GM12878 (cell line): ENCODE data around the gene UBE2O. TPM values are rescaled to one million over a fixed set of nuclear protein-coding genes. Genes with fewer than 3 reads are reported as not detected.

Source experiments
- ATF7 ChIP-seq: fragments of 450-650 bp; IDR thresholded peaks from 2 replicates; pipeline ENCODE4 v1.6.1; 2016; ENCODE audit warnings: low read depth, mild to moderate bottlenecking
- BHLHE40 ChIP-seq, 2 experiments: fragments of 450-650 bp in 1 of 2; IDR thresholded peaks; 2 replicates each; pipeline ENCODE4 v1.6.1; 2011 to 2017; ENCODE audit warnings: low read depth in 2 of 2, borderline replicate concordance in 1 of 2, improper control_type of control experiment in 1 of 2, low read length in 1 of 2, mild to moderate bottlenecking in 1 of 2
- CBFB ChIP-seq: IDR thresholded peaks from 2 replicates; pipeline ENCODE4 v1.6.1; 2016; ENCODE audit warnings: antibody characterized with exemption, low read depth
- CBX3 ChIP-seq: fragments of 200-600 bp; sonication (generic); IDR thresholded peaks from 2 replicates; pipeline ENCODE4 v1.6.1; 2016; ENCODE audit warnings: low read depth, borderline replicate concordance
- CREM ChIP-seq: IDR thresholded peaks from 2 replicates; pipeline ENCODE4 v1.6.1; 2014; ENCODE audit warnings: antibody characterized with exemption, low read depth
- ELK1 ChIP-seq: IDR thresholded peaks from 2 replicates; pipeline ENCODE4 v1.6.1; 2012; ENCODE audit warnings: low read depth, low read length, improper control_type of control experiment
- HDAC2 ChIP-seq: fragments of 200-600 bp; sonication (generic); IDR thresholded peaks from 2 replicates; pipeline ENCODE4 v1.6.1; 2017
- IRF4 ChIP-seq: IDR thresholded peaks from 2 replicates; pipeline ENCODE4 v1.6.1; 2011; ENCODE audit warnings: low read depth, low read length
- JUND ChIP-seq: IDR thresholded peaks from 2 replicates; pipeline ENCODE4 v1.6.1; 2012; ENCODE audit warnings: low read depth, mild to moderate bottlenecking, low read length, improper control_type of control experiment, moderate library complexity
- KLF5 ChIP-seq: fragments of 450-650 bp; IDR thresholded peaks from 2 replicates; pipeline ENCODE4 v1.6.1; 2014; ENCODE audit warnings: mild to moderate bottlenecking; ENCODE audit not compliant: partially characterized antibody
- RAD51 ChIP-seq: fragments of 450-650 bp; IDR thresholded peaks from 2 replicates; pipeline ENCODE4 v1.6.1; 2016; ENCODE audit warnings: moderate library complexity, mild to moderate bottlenecking, inconsistent platforms
- RCOR1 ChIP-seq: conservative IDR thresholded peaks from 2 replicates; pipeline ENCODE4 v1.6.1; 2012; ENCODE audit warnings: low read depth, low read length, improper control_type of control experiment
- SUZ12 ChIP-seq: fragments of 200-600 bp; sonication (generic); IDR thresholded peaks from one replicate; pipeline ENCODE4 v1.6.1; 2018; ENCODE audit warnings: antibody characterized with exemption, mild to moderate bottlenecking; ENCODE audit not compliant: unreplicated experiment
- TAF1 ChIP-seq: IDR thresholded peaks from 2 replicates; pipeline ENCODE4 v1.6.1; 2011; ENCODE audit warnings: mild to moderate bottlenecking, low read depth, low read length, borderline replicate concordance
- TBL1XR1 ChIP-seq: IDR thresholded peaks from 2 replicates; pipeline ENCODE4 v1.6.1; 2012; ENCODE audit warnings: low read depth, low read length, improper control_type of control experiment
- TCF7 ChIP-seq: IDR thresholded peaks from 2 replicates; pipeline ENCODE4 v1.6.1; 2014; ENCODE audit warnings: antibody characterized with exemption, borderline replicate concordance
- ZNF217 ChIP-seq: fragments of 450-650 bp; IDR thresholded peaks from 2 replicates; pipeline ENCODE4 v1.6.1; 2017; ENCODE audit warnings: antibody characterized with exemption, mild to moderate bottlenecking
- ZNF384 ChIP-seq: IDR thresholded peaks from 2 replicates; pipeline ENCODE4 v1.6.1; 2012; ENCODE audit warnings: low read depth, mild to moderate bottlenecking, low read length, improper control_type of control experiment, borderline replicate concordance
- ZZZ3 ChIP-seq: IDR thresholded peaks from 2 replicates; pipeline ENCODE4 v1.6.1; 2011; ENCODE audit warnings: low read depth; ENCODE audit not compliant: control insufficient read depth, insufficient read length
- polyA plus RNA-seq, 11 experiments: library from polyadenylated mRNA; depleted of rRNA in 4 of 11; unstranded in 6 of 11; stranded (reverse) in 5 of 11; fragments of >200 nt; fragmentation: Nextera tagmentation in 4 of 11; fragmentation: Illumina TruSeq in 1 of 11; extraction: Ambion mirVana in 4 of 11; extraction: Trizol in 1 of 11; gene quantifications; 1 replicate in 1 of 11; 2 replicates in 10 of 11; pipeline versions ENCODE4 v1.2.1 to v1.2.3, GENCODE V29; 2011 to 2016; ENCODE audit warnings: inconsistent platforms in 2 of 11, missing spikeins in 2 of 11, low read depth in 1 of 11
- total RNA-seq, 4 experiments: library from RNA; depleted of rRNA in 3 of 4; stranded (reverse); fragments of >200 nt in 3 of 4; fragmentation: Illumina TruSeq in 1 of 4; extraction: Trizol in 1 of 4; gene quantifications; 2 replicates each; pipeline versions ENCODE4 v1.2.1 to v1.2.3, GENCODE V29; 2013 to 2021
- TF ChIP-seq, protein P1 (sequence below): fragments of 450-650 bp; IDR thresholded peaks from 2 replicates; pipeline ENCODE4 v1.6.1; 2017; ENCODE audit warnings: mild to moderate bottlenecking, moderate library complexity
- TF ChIP-seq, protein P2 (sequence below): fragments of 450-650 bp; IDR thresholded peaks from 2 replicates; pipeline ENCODE4 v1.6.1; 2018; ENCODE audit warnings: borderline replicate concordance, mild to moderate bottlenecking; ENCODE audit not compliant: partially characterized antibody
- TF ChIP-seq, protein P3 (sequence below): IDR thresholded peaks from 2 replicates; pipeline ENCODE4 v1.6.1; 2011; ENCODE audit warnings: borderline replicate concordance, low read depth, mild to moderate bottlenecking, moderate library complexity, mixed read lengths, low read length; ENCODE audit not compliant: insufficient read depth; ENCODE audit errors: extremely low read length

Gene UBE2O
- total and polyA plus RNA-seq, 10 of the 15 experiments (the other 5 are each of a cell fraction or from before 2014, with no cell fraction given) = 2.1 to 39.0 (median 14.1) TPM

- TF ChIP-seq, protein P1, sequence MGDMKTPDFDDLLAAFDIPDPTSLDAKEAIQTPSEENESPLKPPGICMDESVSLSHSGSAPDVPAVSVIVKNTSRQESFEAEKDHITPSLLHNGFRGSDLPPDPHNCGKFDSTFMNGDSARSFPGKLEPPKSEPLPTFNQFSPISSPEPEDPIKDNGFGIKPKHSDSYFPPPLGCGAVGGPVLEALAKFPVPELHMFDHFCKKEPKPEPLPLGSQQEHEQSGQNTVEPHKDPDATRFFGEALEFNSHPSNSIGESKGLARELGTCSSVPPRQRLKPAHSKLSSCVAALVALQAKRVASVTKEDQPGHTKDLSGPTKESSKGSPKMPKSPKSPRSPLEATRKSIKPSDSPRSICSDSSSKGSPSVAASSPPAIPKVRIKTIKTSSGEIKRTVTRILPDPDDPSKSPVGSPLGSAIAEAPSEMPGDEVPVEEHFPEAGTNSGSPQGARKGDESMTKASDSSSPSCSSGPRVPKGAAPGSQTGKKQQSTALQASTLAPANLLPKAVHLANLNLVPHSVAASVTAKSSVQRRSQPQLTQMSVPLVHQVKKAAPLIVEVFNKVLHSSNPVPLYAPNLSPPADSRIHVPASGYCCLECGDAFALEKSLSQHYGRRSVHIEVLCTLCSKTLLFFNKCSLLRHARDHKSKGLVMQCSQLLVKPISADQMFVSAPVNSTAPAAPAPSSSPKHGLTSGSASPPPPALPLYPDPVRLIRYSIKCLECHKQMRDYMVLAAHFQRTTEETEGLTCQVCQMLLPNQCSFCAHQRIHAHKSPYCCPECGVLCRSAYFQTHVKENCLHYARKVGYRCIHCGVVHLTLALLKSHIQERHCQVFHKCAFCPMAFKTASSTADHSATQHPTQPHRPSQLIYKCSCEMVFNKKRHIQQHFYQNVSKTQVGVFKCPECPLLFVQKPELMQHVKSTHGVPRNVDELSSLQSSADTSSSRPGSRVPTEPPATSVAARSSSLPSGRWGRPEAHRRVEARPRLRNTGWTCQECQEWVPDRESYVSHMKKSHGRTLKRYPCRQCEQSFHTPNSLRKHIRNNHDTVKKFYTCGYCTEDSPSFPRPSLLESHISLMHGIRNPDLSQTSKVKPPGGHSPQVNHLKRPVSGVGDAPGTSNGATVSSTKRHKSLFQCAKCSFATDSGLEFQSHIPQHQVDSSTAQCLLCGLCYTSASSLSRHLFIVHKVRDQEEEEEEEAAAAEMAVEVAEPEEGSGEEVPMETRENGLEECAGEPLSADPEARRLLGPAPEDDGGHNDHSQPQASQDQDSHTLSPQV = peak; percentile 46; the same call in 1 of the 2 replicates
- TF ChIP-seq KLF5 (no peak), ELK1 (no peak), IRF4 (no peak), BHLHE40 (IDR thresholded peaks at IDR 0.05; ENCODE audit: borderline replicate concordance in 1 of 2, low read depth in 2 of 2, low read length in 1 of 2) (peak; percentile 3 to 62; a peak in 2 of 4 replicates), TAF1 (0 out of 2 replicates have a peak, but pooled peaks have one; percentile 22), HDAC2 (no peak), ATF7 (0 out of 2 replicates have a peak, but pooled peaks have one; percentile 19), CBX3 (no peak), CREM (no peak), ZNF384 (no peak), RAD51 (no peak), ZNF217 (no peak), JUND (no peak), CBFB (no peak), ZZZ3 (no peak), TBL1XR1 (no peak), RCOR1 (no peak), TCF7 (no peak), SUZ12 (no peak)
- TF ChIP-seq, protein P2, sequence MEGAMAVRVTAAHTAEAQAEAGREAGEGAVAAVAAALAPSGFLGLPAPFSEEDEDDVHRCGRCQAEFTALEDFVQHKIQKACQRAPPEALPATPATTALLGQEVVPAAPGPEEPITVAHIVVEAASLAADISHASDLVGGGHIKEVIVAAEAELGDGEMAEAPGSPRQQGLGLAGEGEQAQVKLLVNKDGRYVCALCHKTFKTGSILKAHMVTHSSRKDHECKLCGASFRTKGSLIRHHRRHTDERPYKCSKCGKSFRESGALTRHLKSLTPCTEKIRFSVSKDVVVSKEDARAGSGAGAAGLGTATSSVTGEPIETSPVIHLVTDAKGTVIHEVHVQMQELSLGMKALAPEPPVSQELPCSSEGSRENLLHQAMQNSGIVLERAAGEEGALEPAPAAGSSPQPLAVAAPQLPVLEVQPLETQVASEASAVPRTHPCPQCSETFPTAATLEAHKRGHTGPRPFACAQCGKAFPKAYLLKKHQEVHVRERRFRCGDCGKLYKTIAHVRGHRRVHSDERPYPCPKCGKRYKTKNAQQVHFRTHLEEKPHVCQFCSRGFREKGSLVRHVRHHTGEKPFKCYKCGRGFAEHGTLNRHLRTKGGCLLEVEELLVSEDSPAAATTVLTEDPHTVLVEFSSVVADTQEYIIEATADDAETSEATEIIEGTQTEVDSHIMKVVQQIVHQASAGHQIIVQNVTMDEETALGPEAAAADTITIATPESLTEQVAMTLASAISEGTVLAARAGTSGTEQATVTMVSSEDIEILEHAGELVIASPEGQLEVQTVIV = no peak
- TF ChIP-seq, protein P3, sequence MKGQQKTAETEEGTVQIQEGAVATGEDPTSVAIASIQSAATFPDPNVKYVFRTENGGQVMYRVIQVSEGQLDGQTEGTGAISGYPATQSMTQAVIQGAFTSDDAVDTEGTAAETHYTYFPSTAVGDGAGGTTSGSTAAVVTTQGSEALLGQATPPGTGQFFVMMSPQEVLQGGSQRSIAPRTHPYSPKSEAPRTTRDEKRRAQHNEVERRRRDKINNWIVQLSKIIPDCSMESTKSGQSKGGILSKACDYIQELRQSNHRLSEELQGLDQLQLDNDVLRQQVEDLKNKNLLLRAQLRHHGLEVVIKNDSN = peak; percentile 59
These were observed 48.3 kb upstream of the UBE2O start, which contains the start of gene RHBDF2 (continued) for GRCh38 chr17:76501018-76501826.
